HG03575 (cell line): Measurements from ENCODE around the gene RIN1.
"Not testable (repeated sequence)": the region's sequence is repeated elsewhere in the genome, so short reads cannot be mapped to it uniquely, and the experiment has no call there.

Experiments
- ATAC-seq: cut with Tn5 transposase; IDR thresholded peaks from one replicate; pipeline ENCODE4 v1.9.1; 2021; ENCODE audit not compliant: unreplicated experiment, insufficient number of reproducible peaks, low FRiP score; ENCODE audit errors: extremely low read depth

RIN1 gene

DNA sequence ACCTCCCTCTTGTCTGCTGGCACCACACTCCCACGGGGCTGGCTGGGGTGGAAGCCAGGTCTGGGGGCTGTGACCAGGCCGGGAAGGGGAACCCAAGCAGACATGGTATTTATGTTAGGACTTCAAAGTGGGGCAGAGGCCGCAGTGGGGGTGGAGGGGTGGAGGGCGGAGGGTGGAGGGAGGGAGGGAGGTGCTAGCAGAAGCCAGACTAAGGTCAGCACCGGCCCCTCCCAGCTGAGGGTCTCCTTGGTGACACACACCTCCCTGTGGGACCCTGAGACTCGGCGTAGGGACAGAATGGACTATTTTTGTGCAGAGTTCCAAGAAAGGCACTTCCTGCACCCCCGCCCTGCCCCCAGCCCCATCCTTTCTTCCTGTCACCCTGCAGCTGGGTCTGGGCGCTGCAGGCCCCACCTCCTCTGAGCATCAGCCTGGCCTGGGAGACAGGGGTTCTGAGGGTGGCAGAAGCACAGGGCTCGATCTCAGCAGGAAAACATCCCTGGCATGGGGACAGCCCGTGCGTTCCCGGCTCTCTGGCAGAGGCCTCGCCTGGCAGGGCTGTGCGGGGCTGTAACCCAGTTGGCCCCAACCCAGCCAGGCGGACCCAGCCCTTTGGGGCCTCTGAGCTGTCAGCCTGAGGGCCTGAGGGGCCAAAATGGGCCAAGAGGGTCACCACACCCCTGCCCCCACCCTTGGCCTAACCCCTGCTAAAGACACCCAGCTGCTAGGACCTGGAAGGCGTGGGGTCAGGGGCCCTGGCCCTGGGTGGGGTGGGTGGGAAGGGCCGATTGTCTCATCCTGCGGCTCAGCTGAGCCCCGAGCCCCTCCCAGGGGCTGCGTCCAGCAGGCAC is 9.7 kb downstream of the RIN1 start:
- ATAC-seq = no peak

DNA sequence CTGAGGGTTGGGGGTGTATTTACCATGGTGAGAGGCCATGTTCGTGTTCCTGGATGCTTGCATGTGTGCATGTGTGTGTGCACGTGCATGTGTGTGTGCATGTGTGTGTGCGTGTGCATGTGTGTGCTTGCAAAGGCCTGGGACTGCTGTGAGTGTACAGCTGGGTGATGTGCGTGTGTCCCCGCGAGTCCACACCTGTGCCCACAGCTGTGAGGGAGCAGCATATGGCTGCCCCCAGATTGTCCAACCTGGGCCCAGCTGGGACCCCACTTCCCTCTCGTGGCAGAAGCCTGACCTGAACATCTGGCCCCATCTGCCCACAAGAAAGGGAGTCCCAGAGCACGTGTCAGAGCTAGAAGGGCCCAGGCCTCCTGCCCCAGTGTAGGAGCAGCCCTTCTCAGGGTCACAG is 11.0 kb downstream of the RIN1 start:
- ATAC-seq = no peak

DNA sequence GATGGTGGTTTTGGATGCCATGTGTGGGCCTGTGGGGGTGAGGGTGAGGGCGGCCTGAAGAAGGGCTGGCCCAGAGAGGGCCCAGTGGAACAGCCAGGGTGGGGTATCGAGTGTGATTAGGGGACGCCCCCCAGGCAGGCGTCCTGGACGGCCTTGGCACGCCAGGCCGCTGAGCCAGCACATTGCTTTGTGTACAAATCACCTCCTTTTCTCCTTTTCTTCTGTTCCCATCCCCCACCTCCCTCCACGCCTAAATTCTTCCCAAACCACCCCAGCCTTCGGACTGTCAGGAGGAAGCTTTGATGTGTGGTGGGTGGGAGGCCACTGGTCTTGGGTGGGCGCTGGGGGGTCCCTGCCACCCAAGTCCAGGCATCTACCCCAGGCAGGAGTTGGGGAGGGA is 11.6 kb downstream of the RIN1 start:
- ATAC-seq = no peak

DNA sequence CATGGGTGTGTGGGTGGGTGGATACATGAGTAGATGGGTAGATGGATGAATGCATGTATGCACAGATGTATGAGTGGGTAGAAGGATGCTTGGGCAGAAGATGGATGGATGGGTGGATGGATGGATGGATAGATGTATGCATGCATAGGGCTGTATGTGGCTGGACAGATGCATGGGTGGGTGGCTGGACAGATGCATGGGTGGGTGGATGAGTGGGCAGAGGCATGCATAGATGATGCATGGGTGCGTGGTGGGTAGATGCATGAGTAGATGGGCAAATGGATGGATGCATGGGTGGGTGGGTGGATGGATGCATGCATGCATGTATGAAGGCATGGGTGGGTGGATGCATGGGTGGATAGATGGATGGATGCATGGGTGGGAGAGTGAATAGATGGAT is 12.6 kb downstream of the RIN1 start:
- no peak for ATAC-seq

DNA sequence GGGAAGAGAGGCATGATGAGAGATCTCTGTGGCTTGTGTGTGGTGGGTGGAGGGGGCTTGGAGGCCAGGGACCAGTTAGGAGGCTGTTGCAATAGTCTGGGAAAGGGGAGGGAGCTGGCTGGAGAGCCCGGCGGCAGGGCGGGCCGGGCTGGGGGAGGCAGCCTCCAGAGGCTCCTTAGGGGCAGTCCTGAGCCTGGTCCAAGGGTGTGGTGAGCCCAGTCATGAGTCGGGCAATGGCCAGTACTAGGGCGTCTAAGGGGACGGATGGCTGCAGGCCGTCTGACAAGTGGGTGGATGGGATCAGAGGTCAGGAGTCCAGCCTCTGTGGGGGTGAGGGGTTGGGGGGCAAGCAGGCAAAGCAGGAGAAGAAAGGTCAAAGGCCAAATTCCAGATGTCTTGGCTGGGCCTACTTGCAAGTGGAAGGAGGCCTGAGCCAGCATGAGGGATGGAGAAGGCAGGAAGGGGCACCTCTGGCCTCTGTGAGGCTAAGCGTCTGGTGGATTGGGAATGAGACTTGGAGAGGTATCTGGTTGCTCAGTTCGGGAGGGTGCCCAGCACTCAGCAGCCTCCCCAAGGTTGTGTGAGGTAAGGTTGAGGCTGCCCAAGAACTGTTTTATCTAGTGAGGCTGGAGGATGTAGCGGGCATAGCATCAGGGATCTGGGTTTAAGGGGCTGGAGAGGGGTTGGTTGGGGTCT is 13.4 kb downstream of the RIN1 start:
- no peak for ATAC-seq

DNA sequence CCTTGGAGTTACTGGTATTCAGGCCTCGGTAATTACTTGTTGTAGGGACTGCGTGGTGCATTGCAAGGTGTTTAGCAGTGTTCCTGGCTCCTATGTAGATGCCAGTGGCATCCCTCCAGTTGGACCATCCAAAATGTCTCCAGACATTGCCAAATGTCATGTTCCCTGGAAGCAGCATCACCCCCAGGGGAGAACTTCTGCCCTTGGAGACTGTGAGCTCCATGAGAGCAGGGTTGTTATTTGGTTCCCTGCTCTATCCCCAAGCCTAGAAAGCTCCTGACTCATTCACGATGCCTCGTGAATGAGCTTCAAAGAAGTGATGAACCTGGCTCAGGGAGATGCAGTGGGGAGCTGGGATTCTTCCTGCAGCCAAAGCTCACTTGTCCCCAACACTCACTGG is 14.6 kb downstream of the RIN1 start:
- no peak for ATAC-seq

DNA sequence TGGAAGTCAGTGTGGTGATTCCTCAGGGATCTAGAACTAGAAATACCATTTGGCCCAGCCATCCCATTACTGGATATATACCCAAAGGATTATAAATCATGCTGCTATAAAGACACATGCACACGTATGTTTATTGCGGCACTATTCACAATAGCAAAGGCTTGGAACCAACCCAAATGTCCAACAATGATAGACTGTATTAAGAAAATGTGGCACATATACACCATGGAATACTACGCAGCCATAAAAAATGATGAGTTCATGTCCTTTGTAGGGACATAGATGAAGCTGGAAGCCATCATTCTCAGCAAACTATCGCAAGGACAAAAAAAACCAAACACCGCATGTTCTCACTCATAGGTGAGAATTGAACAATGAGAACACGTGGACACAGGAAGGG is 15.5 kb downstream of the RIN1 start:
- not testable (repeated sequence) for ATAC-seq

DNA sequence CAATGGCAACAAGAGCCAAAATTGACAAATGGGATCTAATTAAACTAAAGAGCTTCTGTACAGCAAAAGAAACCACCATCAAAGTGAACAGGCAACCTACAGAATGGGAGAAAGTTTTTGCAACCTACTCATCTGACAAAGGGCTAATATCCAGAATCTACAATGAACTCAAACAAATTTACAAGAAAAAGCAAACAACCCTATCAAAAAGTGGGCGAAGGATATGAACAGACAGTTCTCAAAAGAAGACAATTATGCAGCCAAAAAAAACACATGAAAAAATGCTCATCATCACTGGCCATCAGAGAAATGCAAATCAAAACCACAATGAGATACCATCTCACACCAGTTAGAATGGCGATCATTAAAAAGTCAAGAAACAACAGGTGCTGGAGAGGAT is 15.9 kb downstream of the RIN1 start:
- not testable (repeated sequence) for ATAC-seq

DNA sequence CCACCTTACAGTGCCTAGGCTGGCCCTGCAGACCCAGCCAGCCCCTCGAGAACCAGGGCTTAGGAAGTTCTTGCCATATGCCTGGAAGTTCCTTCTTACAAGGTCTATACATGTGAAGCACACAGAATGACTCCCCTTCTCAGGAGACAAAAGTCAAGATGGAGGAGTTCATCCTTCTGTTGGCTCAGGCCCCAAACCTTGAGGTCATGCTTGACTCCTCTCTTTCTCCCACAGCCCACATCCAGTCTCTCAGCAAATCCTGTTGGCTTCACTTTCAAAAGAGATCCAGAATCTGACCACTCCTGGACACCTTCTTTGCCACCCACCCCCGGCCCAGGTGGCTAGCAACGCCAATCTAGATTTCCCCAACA is 17.6 kb downstream of the RIN1 start:
- no peak for ATAC-seq

DNA sequence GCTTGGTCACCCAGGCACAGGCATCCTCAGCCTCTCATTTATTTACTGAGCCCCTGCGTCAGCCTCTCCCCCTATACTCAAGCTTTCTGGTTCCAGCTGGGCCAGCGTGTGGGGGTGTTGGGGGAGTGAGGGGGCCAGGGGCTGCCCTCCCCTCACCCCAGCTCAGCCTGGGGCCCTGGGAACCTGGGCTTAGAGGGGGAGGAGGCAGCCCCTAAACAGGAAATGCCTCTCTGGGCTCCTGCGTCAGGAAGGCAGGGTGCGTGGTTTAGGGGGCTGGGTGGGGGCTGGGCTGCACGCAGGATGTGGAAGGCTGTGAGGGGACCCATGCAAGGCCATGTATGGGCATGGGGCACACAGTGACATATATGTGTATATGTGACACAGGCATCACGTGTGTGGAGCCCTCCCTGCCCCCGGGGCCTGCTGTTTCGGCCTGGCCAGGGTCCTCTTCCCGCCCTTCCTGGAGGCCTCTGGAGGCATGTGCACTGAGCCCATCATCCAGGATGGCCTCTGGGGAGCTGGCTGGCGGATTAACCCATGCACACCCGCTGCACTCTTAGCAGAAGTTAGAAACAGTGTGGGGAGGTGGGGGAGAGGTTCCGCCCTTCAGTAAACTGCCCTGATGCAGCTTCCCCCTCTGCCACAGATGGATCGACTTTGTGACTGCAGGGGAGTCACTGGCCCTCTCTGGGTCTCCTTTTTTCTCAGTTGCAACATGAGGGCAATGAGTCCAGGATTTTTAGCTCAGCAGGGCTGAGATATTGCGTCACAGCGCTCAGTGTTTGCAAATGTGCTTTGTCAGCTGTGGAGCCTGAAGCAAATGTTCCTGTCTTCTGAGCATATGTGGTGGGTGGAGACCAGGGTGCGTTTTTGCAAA is 18.3 kb downstream of the RIN1 start:
- no peak for ATAC-seq

DNA sequence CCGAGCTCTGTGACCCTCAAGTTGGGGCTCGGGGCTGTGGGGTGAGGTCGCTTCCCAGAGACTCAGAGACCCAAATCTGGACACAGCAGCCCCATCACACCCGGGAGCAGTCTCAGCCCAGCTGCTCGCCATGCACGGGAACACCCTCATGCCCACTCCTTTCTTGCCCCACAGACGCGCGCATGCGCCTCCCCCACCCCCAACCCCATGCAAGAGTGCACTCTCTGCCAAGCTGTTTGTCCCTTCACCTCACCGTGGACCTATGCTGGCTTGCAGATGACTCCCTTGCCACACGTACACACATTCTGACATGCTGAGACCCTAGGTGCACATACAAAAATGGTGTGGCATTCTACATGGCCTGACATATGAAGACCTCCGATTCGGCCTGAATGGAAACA is 18.9 kb downstream of the RIN1 start:
- ATAC-seq = no peak

DNA sequence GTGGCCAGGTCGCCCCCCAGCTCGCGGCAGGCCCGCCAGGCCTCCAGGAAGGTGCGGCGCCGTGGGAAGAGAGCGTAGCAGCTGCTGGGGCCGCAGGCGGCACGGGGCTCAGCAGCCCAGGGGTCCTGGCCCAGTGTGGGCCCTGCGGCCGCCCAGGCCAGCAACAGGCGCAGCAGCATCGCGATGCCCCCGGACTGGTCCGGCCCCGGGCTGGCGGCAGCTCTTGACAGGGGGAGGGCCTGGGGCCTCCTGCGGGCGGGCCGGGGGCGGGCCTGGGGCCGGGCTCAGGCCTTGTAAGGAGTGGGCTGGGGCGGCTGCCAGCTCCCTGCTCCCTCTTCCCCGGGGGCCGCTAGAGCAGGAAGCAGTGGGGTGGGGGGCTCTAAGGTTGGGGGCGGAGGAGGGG is 19.4 kb downstream of the RIN1 start, which contains the start of gene CD248:
CD248 (minus strand) TSS at position 196 of the 403 bp plus-strand sequence; CDS start at position 179, 17 bp downstream.
- ATAC-seq = no peak

DNA sequence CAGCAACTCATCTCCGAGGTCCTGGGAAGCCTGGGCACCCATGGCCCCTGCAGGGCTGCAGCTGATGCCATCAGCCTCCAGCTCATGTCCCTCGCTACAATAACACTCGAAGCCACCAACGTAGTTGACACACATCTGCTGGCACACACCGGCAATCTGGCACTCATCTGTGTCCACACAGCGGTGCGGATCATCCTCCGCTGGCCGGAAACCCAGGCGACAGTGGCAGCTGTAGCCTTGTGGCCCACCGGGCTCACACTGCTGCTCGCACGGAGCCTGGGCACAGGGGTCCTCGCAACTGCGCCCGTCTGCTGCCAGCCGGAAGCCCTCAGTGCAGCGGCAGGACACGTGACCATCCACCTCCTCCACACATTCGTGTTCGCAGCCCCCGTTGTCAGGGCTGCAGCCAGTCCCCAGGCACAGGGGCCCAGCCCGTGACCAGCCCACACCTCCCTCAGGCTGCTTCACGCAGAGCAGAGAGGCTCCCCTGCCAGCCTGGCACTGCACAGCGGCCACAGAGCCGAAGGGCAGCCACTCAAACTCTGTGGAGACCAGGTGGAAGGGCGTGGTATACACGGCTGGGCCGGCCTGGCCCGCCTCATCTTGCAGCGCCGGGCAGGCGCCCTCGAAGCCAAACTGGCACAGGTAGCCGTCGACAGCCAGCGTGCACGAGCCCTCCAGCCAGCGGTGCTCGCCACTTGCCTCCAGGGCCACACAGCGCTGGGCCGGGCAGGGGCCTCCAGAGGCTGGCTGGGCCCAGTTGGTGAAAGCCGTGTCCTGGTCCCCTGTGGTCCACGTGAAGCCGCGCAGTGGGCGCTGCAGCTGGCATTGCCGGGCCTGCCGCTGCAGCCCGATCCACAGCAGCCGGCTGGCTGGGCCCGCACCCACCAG is 20.1 kb downstream of the RIN1 start:
- no peak for ATAC-seq

DNA sequence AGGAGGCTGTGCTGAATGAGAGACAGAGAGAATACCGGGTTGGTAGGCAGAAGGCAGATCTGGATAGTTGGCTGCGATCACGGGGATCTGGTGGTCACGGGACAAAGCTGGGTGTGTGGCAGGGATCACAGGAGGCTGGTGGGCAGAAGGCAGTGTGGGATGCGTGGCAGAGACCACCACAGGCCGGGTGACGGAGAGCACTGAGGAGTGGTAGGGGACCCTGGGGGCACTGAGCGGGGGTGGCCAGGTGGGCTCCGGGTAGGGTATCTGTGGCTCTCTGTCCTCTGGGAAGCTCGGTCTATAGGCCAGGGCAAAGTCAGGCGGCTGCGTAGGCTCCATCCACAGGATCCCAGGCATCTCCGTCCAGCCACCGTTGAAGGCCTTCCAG is 20.7 kb downstream of the RIN1 start:
- ATAC-seq = no peak

DNA sequence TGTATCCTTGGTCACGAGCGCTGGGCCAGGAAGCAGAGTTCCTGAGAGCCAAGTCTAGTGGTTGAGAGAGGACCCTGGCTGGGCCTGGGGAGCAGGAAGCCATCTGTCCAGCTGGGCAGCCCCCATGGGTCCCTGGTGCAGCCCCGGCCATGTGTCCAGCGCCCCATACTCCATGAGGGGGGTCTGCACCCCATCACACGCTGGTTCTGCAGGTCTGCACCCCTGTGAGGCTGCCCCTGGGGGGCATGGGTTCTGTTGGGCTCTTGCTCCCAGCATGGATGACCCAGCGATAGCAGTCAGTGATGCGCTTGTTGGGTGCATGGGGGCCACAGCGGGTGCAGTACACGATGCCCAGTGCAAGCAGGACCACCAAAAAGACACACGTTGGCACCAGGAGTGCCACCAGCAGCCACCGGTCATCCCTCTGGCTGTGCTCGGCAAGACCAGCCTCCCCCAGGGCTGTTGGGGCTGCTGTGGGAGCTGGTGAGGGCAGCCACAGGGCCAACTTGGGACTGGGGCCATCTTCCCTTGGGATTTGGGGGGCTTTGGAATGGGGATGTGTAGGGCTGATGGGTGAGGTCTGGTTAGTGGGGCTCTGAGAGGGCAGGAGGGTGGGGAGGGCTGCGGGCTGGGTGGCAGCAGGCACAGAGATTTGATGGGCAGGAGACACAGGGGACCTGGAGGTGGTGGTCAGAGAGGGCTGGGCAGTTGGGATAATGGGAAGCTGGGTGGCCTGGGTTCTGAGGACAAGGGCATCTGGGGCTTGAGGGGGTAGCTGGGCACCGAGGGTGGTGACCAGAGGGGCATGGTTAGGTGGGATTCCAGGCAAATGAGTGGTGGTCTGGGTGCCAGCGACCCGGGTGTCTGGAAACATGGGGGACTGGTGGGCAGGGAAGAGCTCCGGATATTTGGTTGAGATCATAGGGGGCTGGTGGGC is 21.4 kb downstream of the RIN1 start:
- ATAC-seq = no peak

DNA sequence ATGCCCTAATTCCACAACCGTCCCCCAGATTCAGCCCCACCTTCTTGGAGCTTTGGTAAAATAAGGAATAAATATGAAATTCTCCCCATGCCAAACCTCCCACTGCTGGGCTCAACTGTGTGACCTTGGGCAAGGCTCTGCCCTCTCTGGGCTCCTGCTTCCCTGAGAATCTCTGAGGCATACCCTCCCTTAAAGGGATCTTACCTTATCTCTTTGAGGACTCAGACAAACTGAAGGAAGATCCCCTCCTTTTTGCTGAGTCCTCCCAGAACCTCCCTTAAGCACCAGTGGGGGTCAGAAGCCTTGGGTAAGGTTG is 22.1 kb downstream of the RIN1 start:
- ATAC-seq = no peak

DNA sequence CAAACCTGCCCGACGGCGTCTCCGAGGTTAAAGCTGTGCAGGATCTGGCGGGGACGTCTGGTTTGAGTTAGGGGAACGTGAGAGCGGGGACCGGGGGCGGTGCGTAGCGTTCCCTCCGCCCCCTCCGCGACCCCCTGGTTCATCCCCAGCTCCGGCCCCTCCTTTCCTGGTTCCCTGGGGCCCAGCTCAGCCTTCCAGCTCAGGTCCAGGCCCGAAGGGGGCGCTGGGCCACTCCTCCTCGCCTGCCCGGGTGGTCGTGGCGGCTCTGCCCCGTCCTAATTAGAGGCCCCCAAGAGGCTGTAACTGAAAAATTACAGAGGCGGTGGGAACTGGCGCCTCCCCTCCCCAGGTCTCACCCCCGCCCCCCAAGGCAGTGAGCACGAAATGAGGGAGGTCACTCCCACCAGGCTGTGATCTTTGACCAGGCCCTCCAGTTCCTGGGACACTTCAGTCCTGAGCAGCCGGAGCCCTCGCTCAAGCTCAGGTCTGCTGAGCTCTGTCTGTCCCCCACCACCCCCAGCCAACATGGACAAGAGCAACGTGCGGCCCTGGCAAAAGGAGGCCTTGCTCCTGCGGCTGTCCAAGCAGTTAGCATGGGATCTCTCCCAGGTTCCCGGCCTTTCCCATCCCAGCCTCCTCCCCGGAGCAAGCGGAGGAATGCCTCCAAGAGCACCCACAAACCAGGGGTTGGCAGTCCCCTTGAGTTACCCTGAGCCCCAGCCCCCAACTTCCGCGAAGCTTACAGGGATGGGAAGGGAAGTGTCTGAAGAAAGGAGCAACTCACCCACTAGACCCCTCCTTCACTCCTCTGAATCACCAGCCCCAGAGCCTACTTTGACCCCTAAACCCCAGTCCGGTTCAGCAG is 22.7 kb downstream of the RIN1 start:
- ATAC-seq = no peak
